Measurements from ENCODE around the gene PTTG2.
"Not testable (repeated sequence)": the region's sequence is repeated elsewhere in the genome, so short reads cannot be mapped to it uniquely, and the experiment has no call there.

PTTG2 gene

DNA sequence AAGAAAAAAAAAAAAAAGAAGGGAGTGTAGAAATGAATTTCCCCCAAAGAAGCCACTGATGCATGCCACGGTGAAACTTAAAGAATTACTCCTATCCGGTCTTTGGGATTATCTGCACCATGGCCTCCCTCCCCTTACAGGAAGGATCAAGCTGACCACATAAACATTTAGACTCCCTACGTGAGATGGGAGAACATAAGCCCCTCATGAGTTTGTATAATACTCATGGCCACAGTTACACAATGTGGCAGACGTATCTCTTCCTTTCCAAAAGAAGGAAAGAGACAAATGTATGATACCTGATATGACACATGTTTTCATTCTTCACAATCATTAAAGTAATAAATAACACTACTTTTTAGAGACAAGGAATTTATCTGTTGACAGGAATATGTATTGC lies 3.3 kb upstream of the PTTG2 start:
- no peak for DNase-seq (ENCODE audit: low spot score)

- DNase-seq (ENCODE audit: low spot score): no peak
Observed at GRCh38 chr4:37958932-37959331, 1.3 kb upstream of the PTTG2 start.

DNA sequence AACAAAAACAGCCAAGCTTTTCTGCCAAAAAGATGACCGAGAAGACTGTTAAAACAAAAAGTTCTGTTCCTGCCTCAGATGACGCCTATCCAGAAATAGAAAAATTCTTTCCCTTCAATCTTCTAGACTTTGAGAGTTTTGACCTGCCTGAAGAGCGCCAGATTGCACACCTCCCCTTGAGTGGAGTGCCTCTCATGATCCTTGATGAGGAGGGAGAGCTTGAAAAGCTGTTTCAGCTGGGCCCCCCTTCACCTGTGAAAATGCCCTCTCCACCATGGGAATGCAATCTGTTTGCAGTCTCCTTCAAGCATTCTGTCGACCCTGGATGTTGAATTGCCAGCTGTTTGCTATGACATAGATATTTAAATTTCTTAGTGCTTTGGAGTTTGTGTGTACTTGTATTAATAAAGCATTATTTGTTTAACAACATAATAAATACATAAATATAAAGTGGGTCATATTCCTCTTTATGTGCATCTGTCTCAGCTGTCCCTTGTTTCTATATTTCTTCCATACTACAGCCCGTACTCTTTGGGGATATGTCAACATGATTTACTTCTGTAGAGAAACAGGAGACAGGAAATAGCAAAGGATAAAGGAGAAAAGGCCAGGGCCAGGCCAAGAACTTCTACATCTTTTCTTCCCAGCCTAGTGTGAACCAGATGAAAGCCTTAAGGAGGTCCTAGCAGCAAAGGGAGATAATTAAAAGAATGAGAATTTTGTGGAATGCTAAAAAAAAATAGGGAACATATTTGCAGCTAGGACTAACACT lies 667 bp downstream of the PTTG2 start:
- DNase-seq (ENCODE audit: low spot score): no peak

GRCh38 chr4:37964734-37965457 lies 4.7 kb downstream of the PTTG2 start:
- no peak for DNase-seq (ENCODE audit: low spot score)

DNA sequence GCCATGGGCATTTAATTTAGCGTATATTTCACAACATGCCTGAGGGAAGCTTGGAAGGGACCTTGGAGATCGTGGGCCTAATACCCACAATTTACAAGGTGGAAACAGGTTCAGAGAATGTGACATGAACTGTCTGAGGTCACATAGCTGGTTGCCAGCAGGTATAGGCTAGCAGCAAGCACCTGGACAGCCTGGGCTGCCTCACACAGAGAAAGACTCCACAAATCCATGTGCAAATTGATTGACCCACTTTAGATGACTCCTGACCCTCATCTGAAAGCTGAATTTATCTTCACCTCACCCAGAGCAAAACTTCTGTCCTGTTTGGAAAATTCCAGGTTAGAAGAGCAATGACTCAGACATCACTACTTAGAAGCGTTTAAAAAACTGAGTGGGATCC lies 5.8 kb downstream of the PTTG2 start:
- DNase-seq (ENCODE audit: low spot score): no peak

DNA sequence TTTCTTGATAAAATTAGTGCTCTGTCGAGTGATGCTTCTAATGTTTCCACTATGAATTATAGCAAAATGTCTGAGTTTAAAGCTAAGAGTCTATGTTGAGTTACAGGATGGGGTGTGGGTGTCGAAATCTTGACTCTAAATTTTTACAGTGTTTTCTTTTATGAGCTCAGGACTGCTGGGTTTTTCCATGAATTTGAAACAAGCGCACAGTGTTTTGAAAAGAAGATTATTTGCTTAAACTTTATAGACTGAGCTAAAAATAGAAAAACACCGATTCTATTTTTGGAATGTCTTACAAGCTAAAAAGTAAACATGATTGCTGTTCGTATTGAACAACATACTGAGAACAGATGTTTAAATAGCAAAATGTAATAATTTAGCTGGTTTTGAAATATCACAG lies 7.5 kb downstream of the PTTG2 start:
- no peak for DNase-seq (ENCODE audit: low spot score)

DNA sequence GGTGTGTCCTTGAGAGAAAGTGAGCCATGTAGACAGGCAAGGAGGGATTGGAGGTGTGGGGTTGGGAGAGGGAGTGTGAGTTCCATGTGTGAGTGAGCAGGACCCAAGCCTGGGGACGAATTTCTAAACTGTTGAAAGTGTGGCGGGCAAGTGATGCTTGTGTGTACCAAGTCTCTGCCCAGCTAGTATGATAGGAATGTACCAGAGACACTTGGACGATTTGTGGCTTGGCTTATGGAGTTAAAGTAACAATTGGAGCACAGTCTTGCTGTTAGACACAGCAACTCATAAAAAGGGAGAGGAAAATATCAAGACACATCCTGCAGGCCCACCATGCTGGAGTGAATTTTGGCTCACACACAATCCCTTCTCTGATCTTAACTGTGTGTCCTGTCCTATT lies 8.5 kb downstream of the PTTG2 start:
- DNase-seq (ENCODE audit: low spot score): no peak

DNA sequence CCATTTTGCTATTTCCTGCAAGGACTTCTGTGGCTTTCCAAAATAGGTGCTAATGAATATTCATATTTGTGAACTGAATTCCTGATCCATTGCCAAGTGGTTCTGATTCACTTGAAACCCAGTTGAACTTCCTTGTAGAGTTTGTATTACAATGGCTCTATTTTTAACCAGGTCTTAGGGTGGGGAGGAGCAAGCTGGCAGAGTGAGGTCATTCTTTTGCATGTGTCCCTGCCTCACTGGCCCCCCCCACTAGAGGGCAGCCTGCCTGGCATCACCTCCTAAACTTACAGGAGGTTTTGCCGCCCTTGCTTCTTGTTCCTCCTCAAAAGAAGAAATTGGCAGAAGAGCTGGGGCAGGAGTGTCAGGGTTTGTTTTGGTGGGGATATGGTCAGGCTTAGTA lies 10.5 kb downstream of the PTTG2 start:
- DNase-seq (ENCODE audit: low spot score): peak; percentile 68

- DNase-seq (ENCODE audit: low spot score): no peak
Observed at GRCh38 chr4:37971202-37971601, 11.0 kb downstream of the PTTG2 start.

DNA sequence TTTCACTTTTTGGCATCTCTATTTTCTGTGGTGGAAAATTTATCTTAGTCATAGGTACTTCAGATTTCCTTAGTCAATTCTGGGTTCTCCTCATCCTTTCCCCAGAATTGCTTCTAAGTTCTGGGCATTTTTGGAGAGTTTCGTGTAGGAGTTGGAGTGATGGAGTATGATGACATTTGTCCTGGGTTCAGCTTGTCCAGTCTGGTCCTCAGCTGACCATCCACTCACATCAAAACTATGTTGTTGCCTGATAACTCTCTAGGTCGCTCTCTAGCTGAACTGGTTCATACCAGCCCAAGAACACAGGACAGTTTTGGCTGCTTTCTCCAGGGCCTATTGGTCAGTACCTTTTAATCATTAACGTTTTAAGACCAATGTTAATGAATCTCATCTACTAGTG lies 13.2 kb downstream of the PTTG2 start:
- no peak for DNase-seq (ENCODE audit: low spot score)

GRCh38 chr4:37975321-37975822 lies 15.2 kb downstream of the PTTG2 start:
- not testable (repeated sequence) for DNase-seq (ENCODE audit: low spot score)

- no peak for DNase-seq (ENCODE audit: low spot score)
Observed at GRCh38 chr4:37976507-37976906, 16.3 kb downstream of the PTTG2 start.

GRCh38 chr4:37976991-37977470 lies 16.8 kb downstream of the PTTG2 start:
- DNase-seq (ENCODE audit: low spot score): peak; percentile 55

- peak; percentile 63 for DNase-seq (ENCODE audit: low spot score)
Observed at GRCh38 chr4:37977471-37978247, 17.5 kb downstream of the PTTG2 start.

- DNase-seq (ENCODE audit: low spot score): peak; percentile 63
Observed at GRCh38 chr4:37978248-37978924, 18.2 kb downstream of the PTTG2 start.

GRCh38 chr4:37980246-37980645 lies 20.0 kb downstream of the PTTG2 start:
- DNase-seq (ENCODE audit: low spot score): no peak

- DNase-seq (ENCODE audit: low spot score): no peak
Observed at GRCh38 chr4:37981425-37981824, 21.2 kb downstream of the PTTG2 start.

DNA sequence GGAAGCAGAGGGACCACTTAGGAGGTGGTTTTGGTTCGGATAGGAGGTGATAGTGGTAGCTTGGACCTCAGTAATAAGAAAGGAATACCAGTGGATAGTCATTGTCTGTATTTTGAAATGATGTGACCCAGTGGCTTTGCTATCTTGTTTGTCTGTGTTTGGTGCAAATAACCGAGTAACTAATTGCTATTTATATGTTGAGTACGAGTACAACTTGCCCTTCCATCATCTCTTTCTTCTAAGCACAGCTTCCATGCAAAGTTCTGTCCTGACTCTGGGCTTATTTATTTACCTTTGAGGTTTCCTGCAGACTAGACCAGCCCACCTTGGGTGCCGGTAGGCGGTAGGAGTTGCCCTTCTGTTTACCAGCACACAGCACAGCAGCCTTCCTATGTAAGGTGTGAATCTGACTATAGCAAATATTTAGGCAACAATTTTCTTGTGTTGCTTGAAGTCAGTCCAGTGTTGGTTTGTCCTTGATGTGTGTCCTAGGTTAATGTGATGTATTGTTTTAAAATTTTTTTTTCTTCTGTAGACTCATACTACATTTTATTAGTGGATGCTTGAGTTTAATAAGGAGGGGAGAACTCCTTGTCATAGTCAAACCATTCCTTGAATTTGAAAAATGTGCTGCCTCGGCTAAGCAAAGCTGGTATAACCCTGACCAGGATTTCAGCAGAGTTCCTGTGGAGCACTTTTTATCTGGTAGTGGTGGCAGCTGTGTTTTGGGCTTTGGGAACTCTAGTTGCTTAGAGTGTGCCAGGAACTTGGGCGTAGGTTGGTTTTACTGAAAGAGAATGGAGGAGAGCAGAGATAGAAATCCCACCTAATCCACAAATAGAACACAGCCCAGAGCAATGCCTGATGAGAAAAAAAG lies 21.9 kb downstream of the PTTG2 start:
- DNase-seq (ENCODE audit: low spot score): no peak

DNA sequence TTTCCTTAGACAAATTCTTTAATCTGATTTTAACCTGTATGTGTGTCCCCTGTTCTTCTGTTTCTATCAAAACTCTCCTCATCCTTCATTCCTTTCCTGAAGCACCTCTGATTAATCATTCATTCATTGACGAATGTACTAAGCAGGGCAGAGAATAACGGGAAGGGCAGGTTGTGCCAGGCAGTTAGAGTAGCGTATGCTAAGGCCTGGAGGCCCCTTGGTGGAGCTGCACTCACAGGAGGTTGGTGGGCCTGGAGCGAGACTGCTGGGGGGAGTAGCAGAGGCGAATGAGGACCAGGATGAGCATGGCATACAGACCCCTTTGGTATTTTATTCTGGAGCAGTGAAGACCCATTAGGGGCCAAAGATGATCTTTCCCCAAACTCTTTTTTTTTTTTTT lies 22.5 kb downstream of the PTTG2 start:
- DNase-seq (ENCODE audit: low spot score): no peak

GRCh38 chr4:37983951-37984350 lies 23.8 kb downstream of the PTTG2 start:
- DNase-seq (ENCODE audit: low spot score): no peak

DNA sequence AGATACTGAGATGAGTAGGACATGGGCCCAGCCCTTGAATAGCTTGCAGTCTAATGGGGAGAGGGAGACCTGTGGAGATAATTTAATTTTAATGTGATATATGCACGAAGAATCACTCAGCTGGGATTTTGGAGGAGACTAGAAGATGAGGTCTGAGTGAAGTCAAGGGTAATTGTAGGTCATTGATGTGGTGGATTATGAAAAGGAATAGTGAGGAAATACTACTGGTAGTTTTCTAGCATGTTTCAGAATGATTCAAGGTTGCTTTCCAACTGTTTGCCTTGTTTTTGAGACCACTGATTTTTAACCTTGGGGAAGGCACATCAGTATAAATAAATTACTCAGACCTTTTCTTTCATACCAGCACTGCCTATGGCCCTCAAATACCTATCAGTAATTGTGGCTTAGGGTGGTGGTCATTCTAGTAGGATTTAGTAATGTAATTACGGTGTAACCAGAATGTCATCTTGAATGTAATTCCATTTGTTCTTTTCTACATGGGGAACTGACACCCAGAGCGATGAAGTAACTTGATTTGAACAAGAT lies 25.6 kb downstream of the PTTG2 start:
- DNase-seq (ENCODE audit: low spot score): no peak
